Germinal center (tissue), 1 donor: ENCODE results near the gene PRUNE1.

Experiments
- DNase-seq: peaks from one replicate; pipeline ENCODE4 v3.0.0; 2012; ENCODE audit warnings: mixed read lengths, low spot score

PRUNE1 gene

DNA sequence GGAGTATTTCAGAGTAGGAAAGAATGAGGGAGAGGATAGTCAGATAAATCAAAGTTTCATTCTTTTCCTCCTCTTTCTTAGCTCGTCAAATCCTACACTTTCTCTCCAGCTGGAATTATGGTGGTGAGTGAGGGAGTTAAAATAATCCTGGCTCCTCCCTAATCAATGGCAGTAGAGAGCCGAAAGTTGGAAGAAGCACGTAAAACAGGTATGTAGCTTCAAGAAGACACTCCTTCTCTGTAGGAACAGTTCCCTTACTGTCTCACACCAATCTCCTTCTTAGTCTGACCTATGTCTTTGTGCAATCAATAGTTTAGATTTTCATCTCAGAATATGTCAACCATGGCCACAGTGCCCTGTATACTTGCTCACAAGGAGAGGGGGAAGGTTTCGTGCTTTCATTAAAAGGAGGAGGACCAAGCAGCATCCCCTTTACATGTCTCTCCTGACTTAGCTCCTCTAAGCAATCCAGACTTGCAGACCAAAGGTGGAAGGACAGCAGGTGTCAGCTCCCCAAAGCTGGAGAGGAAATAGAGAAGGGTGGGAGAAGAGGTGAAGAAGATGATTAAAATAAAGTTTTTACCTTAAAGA is 2.4 kb upstream of the PRUNE1 start:
- no peak for DNase-seq

DNA sequence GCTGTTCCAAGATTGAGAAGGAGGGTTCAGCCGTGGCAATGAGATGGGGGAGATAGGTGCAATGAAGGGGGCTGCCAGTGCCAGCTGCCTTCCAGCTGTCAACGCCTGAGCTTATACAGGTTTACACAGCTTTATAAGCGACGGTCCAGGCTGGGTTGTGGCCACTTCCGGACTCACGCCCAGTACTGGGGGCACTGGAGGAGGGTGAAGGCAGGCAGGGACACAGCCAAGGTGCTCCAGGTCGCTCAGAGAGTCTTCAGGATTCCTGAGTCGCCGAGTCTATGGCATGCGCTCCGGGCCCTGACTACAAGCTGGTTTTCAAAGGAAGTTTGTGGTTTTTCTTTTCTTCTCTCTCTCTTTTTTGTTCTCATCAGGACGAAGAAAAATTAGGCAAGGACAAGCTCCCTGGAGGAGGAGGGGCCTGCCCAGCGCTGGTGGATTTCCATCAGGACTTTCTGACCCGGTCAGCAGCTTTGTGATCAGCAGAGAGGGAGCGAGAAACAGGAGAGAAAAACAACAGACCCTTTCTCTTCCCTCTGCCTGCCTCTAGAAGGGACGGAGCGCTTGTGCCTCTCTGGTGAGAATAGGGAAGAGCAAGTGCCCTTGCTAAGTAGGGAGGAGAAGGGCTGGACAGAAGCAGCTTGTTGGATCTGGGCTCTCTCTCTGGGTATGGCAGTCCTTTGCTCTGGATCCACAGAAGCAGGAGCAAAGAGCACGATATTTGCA is 1.8 kb upstream of the PRUNE1 start, which contains the start of gene MINDY1:
TSS of gene MINDY1 (minus strand) at position 576 of the 726 bp plus-strand sequence. CDS start 4,285 bp downstream, outside the sequence.
- DNase-seq = peak; percentile 71

DNA sequence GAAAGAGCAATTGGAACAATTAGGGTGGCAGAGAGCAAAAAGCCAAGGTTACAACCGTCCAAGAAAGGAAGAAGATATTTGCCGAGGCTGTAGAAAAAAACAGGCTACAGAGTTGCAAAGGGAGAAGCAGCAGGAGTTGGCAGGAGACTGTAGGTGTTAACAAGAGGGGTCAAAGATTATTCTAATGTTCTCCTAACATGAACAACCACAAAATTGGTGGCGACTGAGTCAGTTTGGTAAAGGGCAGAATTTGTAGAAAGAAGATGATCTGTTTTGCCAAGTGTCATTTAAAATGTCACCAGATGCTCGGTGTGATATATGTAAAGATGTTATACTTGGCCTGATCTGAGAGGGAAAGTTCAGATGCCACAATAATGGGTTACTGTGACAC is 401 bp upstream of the PRUNE1 start:
- no peak for DNase-seq

DNA sequence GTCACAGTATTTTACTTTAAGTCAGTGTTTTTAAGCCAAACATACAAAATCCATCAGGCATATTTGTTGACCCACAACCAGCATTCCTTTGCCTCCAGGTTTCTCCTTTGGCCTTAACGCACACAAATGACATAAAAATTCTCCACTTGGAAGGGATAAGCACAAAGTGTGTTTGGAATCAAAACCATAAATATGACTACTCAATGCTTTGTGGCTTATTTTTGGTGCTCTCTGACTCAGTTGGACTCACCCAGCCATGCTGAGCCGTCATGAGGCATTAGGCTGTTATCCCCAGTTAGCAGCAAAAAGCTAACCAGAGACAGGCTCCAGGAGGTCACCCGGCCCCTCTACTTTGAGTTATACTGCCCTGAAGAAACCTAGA is 948 bp downstream of the PRUNE1 start:
- no peak for DNase-seq

DNA sequence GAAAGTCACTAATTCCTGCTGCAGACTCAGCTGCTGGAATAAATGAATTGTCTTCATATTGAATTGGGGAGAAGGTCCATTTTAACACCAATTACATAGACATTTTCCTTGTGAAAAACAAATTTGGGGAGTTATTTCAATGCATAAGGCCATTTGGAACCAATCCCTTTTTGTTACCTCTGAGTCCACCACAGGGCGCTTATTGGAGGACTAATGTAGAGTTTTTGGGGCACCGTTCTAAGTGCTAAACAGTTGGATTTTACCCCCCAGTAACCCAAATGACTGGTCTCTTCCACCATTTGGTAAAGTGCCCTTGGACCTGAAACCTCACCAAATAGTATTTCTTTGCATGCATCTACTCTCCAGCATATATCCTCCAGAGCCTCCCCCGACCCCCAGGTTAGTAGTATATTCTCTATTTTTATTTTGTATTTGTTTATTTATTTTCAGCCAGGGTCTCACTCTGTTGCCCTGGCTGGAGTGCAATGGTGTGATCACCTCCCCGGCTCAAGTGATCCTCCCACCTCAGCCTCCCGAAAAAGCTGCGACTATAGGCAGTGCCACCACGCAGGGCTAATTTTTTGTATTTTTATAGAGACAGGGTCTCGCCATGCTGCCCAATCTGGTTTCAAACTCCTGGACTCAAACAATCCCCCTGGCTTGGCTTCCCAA is 1.6 kb downstream of the PRUNE1 start:
- DNase-seq = no peak

DNA sequence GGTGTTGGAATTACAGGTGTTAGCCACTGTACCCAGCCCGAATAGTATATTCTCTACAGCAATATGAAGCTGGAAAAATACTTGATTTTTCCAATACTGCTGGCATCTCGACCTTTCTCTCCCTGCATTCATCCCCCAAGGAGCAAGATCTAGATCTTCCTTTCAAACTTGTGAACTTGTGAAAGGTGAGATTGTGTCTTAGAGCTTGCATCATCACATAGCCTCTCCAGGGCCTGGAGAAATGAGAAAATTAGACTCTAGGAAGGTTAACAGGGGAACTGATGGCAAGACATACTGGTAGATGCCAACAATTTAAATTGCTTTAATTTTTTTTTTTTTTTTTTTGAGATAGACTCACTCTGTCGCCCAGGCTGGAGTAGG is 2.1 kb downstream of the PRUNE1 start:
- no peak for DNase-seq

DNA sequence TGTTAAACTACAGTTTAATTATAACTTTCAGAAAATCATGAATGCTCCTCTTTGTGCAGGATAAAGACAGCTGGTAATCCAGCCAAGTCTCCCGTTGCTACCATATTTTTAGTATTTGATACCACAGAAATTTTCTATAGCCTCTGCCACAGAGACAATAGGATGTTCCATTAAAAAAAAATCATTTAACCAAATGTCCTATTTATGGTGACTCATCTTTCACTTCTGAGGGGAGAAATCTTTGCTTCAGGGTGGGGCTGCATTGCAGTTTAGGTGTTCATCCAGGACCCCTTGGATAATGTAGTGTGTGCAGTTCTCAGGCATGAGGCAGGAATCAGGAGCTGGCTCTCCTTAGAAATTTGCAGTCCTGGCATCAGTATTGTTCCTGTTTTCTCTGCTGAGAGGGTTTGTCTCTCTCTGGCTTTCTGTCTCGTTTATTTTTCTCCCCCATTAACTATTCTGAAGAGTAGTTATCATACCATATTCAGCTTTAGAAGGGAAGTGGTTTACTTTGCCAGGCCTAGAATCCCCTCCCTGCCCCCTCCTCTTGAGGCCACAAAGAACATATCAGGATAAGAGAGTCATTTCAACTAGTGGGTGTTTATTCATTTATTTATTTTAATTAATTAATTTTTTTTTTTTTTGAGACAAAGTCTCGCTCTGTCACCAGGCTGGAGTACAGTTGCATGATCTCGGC is 3.1 kb downstream of the PRUNE1 start:
- no peak for DNase-seq

DNA sequence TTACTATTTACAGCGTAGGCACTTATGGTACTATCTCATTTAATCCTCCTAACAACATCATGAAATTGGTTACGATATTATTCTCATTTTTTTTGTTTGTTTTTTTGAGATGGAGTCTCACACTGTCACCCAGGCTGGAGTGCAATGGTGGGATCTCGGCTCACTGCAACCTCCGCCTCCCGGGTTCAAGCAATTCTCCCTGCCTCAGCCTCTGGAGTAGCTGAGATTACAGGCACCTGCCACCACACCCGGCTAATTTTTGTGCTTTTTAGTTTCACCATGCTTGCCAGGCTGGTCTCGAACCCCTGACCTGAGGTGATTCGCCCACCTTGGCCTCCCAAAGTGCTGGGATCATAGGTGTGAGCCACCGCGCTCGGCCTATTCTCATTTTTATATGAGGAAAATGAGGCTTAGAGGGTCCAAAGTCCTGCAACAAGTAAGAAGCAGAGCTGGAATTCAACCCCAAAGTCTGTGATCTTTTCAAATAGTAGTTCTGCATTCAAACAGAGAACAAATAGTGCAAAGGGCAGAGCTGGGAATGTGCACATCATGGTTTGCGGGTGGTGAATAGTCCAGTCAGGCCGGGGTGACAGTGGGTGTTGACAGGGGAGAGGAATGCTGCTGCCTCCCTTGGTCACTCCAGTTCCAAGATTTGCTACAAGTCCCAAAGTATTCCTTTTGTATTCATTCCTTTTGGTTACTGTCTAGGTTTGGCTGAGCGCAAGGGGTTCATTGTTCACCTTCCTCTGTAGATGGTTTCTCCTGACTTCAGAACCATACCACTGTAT is 4.6 kb downstream of the PRUNE1 start:
- DNase-seq = no peak

DNA sequence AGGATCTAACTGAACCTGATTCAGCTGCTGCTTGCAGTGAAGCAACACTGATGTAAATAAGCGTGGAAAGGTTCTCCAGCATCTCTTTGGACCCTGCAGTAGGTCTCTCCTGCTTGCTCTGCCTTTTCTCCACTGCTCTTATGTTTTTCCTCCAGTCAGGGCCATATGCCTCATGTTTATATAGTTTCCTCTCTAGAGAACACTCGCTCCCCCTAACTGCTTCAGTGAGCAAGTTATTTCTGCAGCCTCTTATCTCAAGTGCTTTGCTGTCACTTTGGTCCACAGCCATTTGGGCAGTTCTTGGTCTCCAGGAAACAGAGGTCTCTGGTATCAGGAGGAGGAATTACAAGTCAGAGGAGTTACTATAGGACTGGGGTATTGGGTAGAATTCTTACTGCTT is 5.3 kb downstream of the PRUNE1 start:
- no peak for DNase-seq

DNA sequence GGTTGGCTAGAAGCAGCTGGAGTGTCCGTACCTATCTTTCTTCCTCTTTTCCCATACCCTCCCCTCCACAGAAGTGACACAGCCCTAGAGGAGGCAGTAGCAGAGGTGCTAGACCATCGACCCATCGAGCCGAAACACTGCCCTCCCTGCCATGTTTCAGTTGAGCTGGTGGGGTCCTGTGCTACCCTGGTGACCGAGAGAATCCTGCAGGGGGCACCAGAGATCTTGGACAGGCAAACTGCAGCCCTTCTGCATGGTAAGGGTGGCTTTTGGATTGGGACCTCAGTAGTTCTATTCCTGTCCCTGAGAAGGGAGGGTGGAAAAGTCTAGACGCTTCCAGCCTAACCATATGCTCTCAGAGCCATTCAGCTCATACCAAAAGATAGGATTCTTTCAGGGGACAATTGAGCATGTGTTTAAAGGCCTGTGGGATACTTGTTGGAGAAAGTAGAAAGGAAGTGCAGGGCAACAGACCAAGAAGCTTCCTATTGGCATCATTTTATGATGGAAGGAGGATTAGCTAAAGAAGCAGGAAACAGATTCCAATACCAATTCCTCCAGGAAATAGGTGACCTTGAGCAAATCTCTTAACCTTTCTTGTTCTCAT is 16.4 kb downstream of the PRUNE1 start:
- DNase-seq = peak; percentile 78

DNA sequence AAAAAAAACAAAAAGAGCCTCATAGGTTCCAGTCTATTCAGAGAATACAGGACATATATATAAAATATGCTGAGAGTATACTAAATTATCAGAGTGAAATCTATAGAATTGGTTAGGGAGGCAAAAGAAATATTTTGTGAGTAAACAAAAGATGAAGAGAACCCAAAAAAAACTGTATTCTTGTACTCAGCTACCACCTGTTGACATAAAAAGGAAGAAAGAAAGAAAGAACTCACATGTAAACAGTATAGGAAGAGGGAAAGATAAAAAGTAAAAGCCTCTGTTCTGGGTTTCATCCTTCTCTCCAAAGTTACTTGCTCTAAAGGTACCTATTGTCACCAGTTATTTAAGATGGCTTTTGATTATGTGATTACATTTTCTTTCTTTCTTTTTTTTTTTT is 18.2 kb downstream of the PRUNE1 start:
- no peak for DNase-seq

DNA sequence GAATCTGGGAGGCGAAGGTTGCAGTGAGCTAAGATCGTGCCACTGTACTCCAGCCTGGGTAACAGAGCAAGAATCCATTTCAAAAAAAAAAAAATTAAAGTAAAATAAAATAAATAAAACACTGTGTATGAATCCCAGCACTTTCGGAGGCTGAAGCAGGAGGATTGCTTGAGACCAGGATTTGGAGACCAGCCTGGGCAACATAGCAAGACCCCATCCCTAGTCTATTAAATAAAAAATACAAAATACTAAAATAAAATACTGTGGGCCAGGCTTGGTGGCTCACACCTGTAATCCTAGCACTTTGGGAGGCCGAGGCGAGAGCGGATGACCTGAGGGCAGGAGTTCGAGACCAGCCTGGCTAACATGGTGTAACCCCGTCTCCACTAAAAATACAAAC is 23.9 kb downstream of the PRUNE1 start:
- DNase-seq = no peak

DNA sequence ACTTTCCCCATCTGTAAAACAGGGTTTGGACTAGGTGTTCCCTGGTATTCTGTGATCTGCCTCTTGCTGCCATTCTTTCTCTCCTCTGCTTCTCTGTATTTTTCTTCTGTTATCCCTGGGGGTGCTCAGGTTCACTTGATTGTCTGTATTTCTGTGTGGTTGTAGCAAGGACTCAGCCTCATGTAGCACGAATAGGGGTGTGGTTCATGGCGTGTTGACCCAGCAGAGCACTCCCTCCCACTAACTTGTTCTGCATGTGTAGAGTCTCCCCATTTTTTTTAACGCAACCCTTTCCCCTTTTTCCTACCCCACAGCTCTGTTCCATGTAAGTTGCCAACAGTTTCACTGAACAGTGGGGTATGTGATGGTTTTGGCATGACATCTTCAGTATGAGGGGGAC is 26.9 kb downstream of the PRUNE1 start:
- no peak for DNase-seq

DNA sequence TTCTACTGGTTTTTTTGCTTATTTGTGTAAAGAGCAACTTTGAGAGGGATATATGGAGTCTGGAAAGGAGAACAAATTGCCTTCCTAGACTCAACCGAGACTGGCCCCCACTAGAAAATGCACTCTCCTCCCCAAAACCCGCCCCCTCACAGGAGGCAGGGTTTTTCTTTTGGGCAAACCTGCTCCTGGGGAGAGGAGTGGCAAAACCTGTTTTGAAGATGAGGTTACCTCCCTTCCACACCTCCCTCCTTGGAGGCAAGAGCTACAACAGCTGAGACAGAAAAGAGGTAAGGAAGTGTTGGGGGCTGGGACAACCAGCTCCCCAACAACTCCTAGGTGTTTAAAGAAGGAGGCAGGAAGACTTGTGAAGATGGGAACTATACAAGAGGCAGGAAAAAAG is 28.1 kb downstream of the PRUNE1 start, which contains the start of gene BNIPL:
TSS of gene BNIPL (plus strand) at position 231 of the 400 bp plus-strand sequence. CDS start at position 371, 140 bp downstream.
- no peak for DNase-seq

DNA sequence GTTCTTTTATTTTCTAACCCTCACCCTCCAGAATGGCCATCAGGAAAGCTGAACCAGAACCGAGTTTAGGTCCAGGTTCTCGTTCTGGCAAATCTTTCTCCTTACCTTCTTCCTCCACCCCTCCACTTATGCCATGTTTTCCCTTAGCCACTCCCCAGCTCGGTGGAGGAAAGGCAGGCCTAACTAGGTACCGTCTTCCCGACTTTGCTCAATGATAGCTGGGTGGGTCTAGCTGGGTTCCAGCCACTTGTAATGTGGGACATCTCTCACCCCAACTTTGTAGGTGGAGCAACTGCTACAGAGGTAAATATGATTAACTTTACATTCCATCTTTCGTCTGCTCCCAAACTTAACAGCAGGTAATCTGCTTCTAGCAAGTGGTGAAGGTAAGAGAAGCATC is 28.8 kb downstream of the PRUNE1 start:
- DNase-seq = no peak

DNA sequence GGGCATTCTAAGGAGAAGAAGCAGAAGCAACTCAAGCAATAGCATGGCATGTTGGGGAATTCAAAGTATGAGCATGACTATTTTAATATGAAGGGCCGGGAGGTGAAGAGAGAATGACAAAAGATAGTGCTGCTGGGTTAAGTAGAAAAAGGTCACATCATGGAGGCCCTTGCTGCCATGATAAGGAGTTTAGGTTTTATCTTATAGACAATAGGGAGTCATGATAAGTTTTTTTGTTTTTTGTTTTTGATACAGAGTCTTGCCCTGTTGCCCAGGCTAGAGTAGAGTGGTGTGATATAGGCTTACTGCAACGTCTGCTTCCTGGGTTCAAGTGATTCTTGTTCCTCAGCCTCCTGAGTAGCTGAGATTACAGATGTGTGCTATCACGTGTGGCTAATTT is 31.3 kb downstream of the PRUNE1 start:
- no peak for DNase-seq

DNA sequence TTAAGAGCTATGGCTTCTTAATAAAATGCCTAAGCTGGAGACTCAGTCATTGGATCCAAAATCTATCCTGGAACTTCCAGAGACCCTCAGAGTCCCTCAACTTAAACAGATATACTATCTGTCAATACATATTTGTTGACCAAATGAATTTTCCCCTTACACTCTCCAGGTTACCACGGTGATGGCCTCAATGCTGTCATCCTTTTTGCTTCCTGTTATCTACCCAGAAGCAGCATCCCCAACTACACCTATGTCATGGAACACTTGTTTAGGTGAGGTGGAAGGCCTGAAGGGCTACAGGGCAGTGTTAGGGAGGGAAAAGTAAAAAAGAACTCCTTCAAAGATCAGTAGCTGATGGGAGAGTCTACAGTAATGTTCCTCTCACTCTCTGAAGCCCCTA is 34.9 kb downstream of the PRUNE1 start:
- no peak for DNase-seq

DNA sequence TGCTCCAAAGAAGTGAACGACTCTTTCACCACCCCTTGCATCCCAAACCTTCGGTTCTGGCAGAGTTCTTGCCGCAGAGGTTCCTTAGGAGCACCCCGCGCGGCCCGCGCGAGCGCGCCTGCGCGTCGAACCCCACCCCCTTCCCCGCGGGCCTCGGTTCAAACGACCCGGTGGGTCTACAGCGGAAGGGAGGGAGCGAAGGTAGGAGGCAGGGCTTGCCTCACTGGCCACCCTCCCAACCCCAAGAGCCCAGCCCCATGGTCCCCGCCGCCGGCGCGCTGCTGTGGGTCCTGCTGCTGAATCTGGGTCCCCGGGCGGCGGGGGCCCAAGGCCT is 39.3 kb downstream of the PRUNE1 start, which contains the start of gene C1orf56:
TSS of gene C1orf56 (plus strand) at position 161 of the 334 bp plus-strand sequence. CDS start at position 258, 97 bp downstream.
- peak; percentile 88 for DNase-seq

DNA sequence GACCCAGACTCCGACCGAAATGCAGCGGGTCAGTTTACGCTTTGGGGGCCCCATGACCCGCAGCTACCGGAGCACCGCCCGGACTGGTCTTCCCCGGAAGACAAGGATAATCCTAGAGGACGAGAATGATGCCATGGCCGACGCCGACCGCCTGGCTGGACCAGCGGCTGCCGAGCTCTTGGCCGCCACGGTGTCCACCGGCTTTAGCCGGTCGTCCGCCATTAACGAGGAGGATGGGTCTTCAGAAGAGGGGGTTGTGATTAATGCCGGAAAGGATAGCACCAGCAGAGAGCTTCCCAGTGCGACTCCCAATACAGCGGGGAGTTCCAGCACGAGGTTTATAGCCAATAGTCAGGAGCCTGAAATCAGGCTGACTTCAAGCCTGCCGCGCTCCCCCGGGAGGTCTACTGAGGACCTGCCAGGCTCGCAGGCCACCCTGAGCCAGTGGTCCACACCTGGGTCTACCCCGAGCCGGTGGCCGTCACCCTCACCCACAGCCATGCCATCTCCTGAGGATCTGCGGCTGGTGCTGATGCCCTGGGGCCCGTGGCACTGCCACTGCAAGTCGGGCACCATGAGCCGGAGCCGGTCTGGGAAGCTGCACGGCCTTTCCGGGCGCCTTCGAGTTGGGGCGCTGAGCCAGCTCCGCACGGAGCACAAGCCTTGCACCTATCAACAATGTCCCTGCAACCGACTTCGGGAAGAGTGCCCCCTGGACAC is 39.8 kb downstream of the PRUNE1 start:
- DNase-seq = peak; percentile 84

DNA sequence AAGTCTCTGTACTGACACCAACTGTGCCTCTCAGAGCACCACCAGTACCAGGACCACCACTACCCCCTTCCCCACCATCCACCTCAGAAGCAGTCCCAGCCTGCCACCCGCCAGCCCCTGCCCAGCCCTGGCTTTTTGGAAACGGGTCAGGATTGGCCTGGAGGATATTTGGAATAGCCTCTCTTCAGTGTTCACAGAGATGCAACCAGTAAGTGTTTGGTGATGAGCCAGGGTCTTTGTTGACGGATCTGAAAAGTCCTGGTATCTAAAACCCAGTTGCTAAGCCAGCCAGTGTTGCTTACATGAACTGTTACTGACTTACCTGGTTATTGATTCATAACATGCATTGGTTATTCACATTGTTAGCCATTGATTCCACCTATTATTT is 40.4 kb downstream of the PRUNE1 start:
- no peak for DNase-seq

DNA sequence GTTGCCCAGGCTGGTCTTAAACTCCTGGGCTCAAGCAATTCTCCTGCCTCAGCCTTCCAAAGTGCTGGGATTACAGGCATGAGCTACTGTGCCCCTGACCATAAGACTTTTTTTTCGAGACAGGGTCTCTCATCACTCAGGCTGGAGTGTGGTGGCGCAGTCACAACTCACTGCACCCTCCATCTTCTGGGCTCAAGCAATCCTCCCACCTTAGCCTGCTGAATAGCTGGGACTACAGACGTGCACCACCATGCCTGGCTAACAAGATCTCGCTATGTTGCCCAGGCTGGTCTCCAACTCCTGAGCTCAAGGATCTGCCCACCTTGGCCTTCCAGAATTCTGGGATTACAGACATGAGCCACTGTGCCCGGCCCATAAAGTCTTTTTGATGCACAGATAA is 41.2 kb downstream of the PRUNE1 start:
- no peak for DNase-seq
